ENCODE results near the gene GCAT.

DNA sequence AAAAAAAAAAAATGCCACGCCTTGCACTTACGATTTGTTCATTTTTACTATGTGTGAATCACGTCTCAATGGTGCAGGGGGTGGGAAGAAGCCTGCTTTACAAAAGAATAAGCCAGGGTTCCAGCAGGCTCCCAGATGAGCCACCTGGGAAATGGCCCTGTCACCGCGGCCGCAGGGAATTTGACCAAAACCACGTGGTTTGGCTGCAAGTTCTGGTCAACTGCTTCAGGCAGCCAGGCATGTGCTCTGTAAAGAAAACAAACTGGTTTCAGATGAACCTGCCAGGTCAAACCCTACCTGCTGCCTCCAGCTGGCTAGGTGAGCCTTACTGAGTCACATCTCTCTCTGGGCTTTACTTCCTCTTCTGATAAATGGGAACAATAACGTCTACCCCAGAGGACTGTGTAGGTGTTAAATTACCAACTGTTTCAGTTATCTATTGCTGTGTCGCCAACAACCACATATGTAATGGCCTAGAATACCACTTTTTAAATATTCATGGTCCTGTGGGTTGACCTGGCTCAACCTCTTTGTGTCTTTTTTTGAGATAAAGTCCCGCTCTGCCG lies 30.5 kb upstream of the GCAT start:
- no peak for TF ChIP-seq EZH2 (IDR thresholded peaks at IDR 0.05)
- TF ChIP-seq POLR2AphosphoS5 (IDR thresholded peaks at IDR 0.05; ENCODE audit: borderline replicate concordance, low read depth, low read length), result no peak
